ENCODE data around the gene DCLK2.

DNA sequence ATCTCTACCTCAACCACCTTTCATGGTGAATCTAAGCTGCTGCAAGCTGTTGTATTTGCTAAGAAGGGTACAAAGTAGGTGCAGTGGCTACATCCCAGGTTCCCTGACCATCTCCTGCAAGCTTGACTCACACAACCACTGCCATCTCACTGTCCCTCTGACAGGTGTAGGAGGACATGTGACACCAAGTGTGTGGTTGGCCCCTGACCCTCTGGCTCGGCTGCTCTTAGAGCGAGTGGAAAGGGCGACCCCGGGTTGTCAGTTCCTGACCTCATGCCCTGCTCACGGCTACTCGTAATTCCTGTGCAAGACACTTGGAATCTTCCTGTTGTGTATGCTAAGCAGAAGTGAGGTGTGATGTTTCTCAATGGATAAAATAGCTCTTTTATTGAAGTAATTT lies 184.4 kb downstream of the DCLK2 start:
- TF ChIP-seq TAF1 (IDR thresholded peaks at IDR 0.05; ENCODE audit: low read depth) (no peak), TCF12 (IDR thresholded peaks at IDR 0.05; ENCODE audit: low read depth) (no peak), NFIC (IDR thresholded peaks at IDR 0.05) (no peak), CREB1 (IDR thresholded peaks at IDR 0.05; ENCODE audit: low read depth) (no peak), EP300 (IDR thresholded peaks at IDR 0.05; ENCODE audit: borderline replicate concordance) (no peak), FOXM1 (IDR thresholded peaks at IDR 0.05; ENCODE audit: borderline replicate concordance, low read depth) (no peak)
- TF ChIP-seq, protein P1, sequence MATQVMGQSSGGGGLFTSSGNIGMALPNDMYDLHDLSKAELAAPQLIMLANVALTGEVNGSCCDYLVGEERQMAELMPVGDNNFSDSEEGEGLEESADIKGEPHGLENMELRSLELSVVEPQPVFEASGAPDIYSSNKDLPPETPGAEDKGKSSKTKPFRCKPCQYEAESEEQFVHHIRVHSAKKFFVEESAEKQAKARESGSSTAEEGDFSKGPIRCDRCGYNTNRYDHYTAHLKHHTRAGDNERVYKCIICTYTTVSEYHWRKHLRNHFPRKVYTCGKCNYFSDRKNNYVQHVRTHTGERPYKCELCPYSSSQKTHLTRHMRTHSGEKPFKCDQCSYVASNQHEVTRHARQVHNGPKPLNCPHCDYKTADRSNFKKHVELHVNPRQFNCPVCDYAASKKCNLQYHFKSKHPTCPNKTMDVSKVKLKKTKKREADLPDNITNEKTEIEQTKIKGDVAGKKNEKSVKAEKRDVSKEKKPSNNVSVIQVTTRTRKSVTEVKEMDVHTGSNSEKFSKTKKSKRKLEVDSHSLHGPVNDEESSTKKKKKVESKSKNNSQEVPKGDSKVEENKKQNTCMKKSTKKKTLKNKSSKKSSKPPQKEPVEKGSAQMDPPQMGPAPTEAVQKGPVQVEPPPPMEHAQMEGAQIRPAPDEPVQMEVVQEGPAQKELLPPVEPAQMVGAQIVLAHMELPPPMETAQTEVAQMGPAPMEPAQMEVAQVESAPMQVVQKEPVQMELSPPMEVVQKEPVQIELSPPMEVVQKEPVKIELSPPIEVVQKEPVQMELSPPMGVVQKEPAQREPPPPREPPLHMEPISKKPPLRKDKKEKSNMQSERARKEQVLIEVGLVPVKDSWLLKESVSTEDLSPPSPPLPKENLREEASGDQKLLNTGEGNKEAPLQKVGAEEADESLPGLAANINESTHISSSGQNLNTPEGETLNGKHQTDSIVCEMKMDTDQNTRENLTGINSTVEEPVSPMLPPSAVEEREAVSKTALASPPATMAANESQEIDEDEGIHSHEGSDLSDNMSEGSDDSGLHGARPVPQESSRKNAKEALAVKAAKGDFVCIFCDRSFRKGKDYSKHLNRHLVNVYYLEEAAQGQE (IDR thresholded peaks at IDR 0.05; ENCODE audit: low read depth), result no peak
- TF ChIP-seq, protein P2, sequence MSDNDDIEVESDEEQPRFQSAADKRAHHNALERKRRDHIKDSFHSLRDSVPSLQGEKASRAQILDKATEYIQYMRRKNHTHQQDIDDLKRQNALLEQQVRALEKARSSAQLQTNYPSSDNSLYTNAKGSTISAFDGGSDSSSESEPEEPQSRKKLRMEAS (IDR thresholded peaks at IDR 0.05), result no peak
